MCF 10A (cell line): ENCODE results near the gene FAM171A1. TPM values are rescaled to one million over a fixed set of nuclear protein-coding genes. Genes with fewer than 3 reads are reported as not detected.
"Not testable (repeated sequence)": the region's sequence is repeated elsewhere in the genome, so short reads cannot be mapped to it uniquely, and the experiment has no call there.

Experiments used
- BruUV-seq: library from RNA; stranded (reverse); fragments of 400-500 nt; replicated peaks from 2 replicates; lab custom pipeline; 2021; lab: Mats Ljungman, UMichigan
- CTCF ChIA-PET: fragments of 300-600 bp; sonication (Branson Sonifier 250); formaldehyde crosslinking; extraction: SDS; loops from one replicate; lab custom pipeline; 2021; ENCODE audit warnings: antibody characterized with exemption, inconsistent platforms; lab: Yijun Ruan, JAX
- POLR2A ChIA-PET: fragments of 300-600, 350-650 bp; sonication (Branson Sonifier 250); formaldehyde crosslinking; extraction: SDS; loops from one replicate; lab custom pipeline; 2020; ENCODE audit warnings: antibody characterized with exemption, inconsistent platforms; lab: Yijun Ruan, JAX
- DNase-seq: peaks from one replicate; pipeline ENCODE4 v3.0.0-alpha.2; 2018; ENCODE audit not compliant: unreplicated experiment
- H3K27ac Mint-ChIP-seq: one replicate; pipeline ENCODE4 v1.8.0; 2022; ENCODE audit warnings: mild to moderate bottlenecking, low read depth, mixed read lengths; ENCODE audit not compliant: unreplicated experiment
- H3K27me3 Mint-ChIP-seq: one replicate; pipeline ENCODE4 v1.8.0; 2022; ENCODE audit warnings: mixed read lengths; ENCODE audit not compliant: insufficient read depth, unreplicated experiment
- H3K36me3 Mint-ChIP-seq: one replicate; pipeline ENCODE4 v1.8.0; 2022; ENCODE audit warnings: mild to moderate bottlenecking, moderate library complexity, mixed read lengths; ENCODE audit not compliant: insufficient read depth, unreplicated experiment
- H3K4me1 Mint-ChIP-seq: one replicate; pipeline ENCODE4 v1.8.0; 2022; ENCODE audit warnings: mixed read lengths; ENCODE audit not compliant: insufficient read depth, unreplicated experiment
- H3K4me3 Mint-ChIP-seq: one replicate; pipeline ENCODE4 v1.8.0; 2022; ENCODE audit warnings: mild to moderate bottlenecking, moderate library complexity, mixed read lengths; ENCODE audit not compliant: unreplicated experiment
- H3K9me3 Mint-ChIP-seq: one replicate; pipeline ENCODE4 v1.8.0; 2022; ENCODE audit warnings: mixed read lengths; ENCODE audit not compliant: unreplicated experiment
- intact Hi-C: fragments of 100-400 bp; cut with micrococcal nuclease; formaldehyde crosslinking; loops from 2 replicates; pipeline ENCODE4 v1.14.1; 2022
- total RNA-seq: library from RNA; stranded (reverse); gene quantifications from 2 replicates; pipeline ENCODE4 v1.2.3, GENCODE V29; 2022
- TF ChIP-seq, protein P1 (sequence below): fragments of 200-600 bp; IDR thresholded peaks from one replicate; pipeline ENCODE4 v1.8.0; 2022; ENCODE audit warnings: antibody characterized with exemption, mild to moderate bottlenecking; ENCODE audit not compliant: unreplicated experiment

FAM171A1 gene
- total RNA-seq, 1 experiment from 2014 or later: 9.3 TPM

DNA sequence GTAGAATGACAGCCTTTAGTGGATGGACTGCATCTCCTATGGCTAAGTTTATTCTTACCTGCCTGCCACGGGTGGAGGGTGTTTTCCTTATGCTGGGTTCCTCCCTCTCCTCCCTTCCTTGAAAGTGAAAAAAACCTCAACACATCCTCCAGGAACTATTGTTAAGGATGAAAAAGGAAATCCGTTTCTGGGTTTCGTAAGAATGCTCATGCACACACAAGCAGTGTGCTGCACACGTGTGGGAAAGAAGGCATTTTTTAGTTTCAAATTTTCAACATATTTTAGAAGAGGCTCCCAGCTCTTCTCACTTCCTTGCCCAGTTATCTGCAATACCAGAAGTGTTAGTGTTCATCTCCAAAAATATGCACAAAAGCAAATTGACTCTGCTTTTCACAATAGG, 90.6 kb downstream of the FAM171A1 start:
- TF ChIP-seq, protein P1, sequence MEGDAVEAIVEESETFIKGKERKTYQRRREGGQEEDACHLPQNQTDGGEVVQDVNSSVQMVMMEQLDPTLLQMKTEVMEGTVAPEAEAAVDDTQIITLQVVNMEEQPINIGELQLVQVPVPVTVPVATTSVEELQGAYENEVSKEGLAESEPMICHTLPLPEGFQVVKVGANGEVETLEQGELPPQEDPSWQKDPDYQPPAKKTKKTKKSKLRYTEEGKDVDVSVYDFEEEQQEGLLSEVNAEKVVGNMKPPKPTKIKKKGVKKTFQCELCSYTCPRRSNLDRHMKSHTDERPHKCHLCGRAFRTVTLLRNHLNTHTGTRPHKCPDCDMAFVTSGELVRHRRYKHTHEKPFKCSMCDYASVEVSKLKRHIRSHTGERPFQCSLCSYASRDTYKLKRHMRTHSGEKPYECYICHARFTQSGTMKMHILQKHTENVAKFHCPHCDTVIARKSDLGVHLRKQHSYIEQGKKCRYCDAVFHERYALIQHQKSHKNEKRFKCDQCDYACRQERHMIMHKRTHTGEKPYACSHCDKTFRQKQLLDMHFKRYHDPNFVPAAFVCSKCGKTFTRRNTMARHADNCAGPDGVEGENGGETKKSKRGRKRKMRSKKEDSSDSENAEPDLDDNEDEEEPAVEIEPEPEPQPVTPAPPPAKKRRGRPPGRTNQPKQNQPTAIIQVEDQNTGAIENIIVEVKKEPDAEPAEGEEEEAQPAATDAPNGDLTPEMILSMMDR: no peak
- no peaks in the 10 kb centered on the region for H3K9me3 Mint-ChIP-seq
- no peak overlapping the region for H3K27ac Mint-ChIP-seq
- H3K36me3 Mint-ChIP-seq: no peaks in the 10 kb centered on the region
- no TSS peak for BruUV-seq
- ChIA-PET POLR2A (no interaction called here), CTCF (no interaction called here)
- no peak overlapping the region for H3K4me3 Mint-ChIP-seq
- no peak for DNase-seq
- intact Hi-C loops: no loop called here
- H3K27me3 Mint-ChIP-seq: no peaks in the 10 kb centered on the region
- H3K4me1 Mint-ChIP-seq: no peaks in the 10 kb centered on the region

DNA sequence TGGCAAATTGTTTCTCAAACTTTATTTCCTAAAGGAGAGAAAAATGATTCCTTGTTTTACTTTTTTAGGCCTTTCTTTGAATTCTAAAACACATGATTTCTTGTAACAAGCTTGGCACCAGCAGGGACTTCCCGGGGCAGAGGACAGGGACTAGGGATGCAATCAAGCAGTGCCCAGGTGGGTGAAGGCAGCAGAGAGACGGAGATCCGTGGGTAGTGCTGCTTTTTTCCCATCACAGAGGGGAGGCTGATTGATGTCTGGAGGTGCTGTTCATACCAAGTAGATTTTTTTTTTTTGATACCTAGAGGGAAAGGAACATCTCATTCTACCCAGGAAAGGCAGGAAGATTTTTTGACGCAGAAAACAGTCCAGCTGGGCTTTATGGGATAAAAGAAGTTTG, 91.9 kb downstream of the FAM171A1 start:
- H3K27me3 Mint-ChIP-seq: no peaks in the 10 kb centered on the region
- no peaks in the 10 kb centered on the region for H3K9me3 Mint-ChIP-seq
- CTCF ChIA-PET: no interaction called here
- no TSS peak for BruUV-seq
- H3K36me3 Mint-ChIP-seq: no peaks in the 10 kb centered on the region
- intact Hi-C loops: no loop called here
- H3K4me1 Mint-ChIP-seq: no peaks in the 10 kb centered on the region
- POLR2A ChIA-PET: no interaction called here
- H3K27ac Mint-ChIP-seq: no peak overlapping the region
- no peak overlapping the region for H3K4me3 Mint-ChIP-seq
- TF ChIP-seq, protein P1: no peak
- no peak for DNase-seq

DNA sequence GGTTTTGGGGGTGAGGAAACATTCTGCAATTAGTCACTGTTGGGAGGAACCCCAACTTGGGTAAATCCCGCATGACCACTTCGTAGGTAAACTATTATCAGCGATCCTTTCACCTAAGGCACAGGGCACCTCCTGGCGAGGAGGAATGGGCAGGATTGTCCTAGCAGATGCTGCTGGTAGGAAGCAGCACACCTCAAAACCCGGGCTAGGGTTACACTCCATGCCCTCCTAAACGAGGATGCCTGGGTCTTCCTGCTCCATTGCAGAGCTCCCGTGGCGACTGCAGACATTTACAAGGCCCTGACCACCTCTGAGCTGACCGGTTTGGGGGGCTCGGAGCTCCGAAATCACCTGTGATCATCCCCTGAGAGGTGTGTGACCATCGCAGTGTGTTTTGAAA, 92.3 kb downstream of the FAM171A1 start:
- Mint-ChIP-seq H3K36me3 (no peaks in the 10 kb centered on the region), H3K9me3 (no peaks in the 10 kb centered on the region), H3K27ac (no peak overlapping the region), H3K4me3 (no peak overlapping the region), H3K4me1 (no peaks in the 10 kb centered on the region), H3K27me3 (no peaks in the 10 kb centered on the region)
- ChIA-PET POLR2A (no interaction called here), CTCF (no interaction called here)
- intact Hi-C loops: no loop called here
- TF ChIP-seq, protein P1: no peak
- no peak for DNase-seq
- BruUV-seq: no TSS peak

DNA sequence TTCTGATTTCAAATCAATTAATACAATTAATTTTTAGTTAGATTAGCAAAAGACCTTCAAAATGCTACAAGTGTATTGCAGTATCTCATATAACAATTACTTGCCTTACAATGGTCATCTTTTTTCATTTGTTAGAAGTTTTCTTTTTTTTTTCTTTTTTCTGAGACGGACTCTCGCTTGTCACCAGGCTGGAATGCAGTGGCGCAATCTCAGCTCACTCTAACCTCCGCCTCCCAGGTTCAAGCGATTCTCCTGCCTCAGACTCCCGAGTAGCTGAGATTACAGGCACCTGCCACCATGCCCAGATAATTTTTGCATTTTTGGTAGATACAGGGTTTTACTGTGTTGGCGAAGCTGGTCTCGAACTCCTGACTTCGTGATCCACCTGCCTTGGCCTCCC, 95.0 kb downstream of the FAM171A1 start:
- intact Hi-C loops, H3K36me3 Mint-ChIP-seq, H3K9me3 Mint-ChIP-seq, POLR2A ChIA-PET, H3K27ac Mint-ChIP-seq, H3K4me1 Mint-ChIP-seq, H3K27me3 Mint-ChIP-seq, H3K4me3 Mint-ChIP-seq, BruUV-seq: not testable (repeated sequence)
- CTCF ChIA-PET: interaction anchor here (0.7 kb wide), 1 partner anchor 52 kb away, joined by 3 read pairs; no protein-coding TSS in a partner anchor
- DNase-seq: peak; percentile 27

DNA sequence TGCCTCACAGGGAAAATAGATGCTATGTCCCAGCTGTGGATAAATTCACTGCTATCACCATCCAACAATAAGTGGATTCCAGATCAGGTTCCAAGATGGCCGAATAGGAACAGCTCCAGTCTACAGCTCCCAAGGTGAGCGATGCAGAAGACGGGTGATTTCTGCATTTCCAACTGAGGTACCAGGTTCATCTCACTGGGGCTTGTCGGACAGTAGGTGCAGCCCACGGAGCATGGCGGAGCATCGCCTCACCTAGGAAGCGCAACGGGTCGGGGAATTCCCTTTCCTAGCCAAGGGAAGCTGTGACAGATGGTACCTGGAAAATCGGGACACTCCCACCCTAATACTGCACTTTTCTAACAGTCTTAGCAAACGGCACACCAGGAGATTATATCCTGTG, 101.3 kb downstream of the FAM171A1 start:
- BruUV-seq, POLR2A ChIA-PET, H3K27me3 Mint-ChIP-seq: not testable (repeated sequence)

More for the DNA sequence above, 101.3 kb downstream of the FAM171A1 start:
- H3K4me3 Mint-ChIP-seq, DNase-seq, CTCF ChIA-PET, H3K27ac Mint-ChIP-seq, H3K9me3 Mint-ChIP-seq, intact Hi-C loops, H3K4me1 Mint-ChIP-seq: not testable (repeated sequence)
- H3K36me3 Mint-ChIP-seq: peaks cover 11% of the 10 kb centered on the region
